Measurements from ENCODE around the gene LBHD1. TPM values are rescaled to one million over a fixed set of nuclear protein-coding genes. Genes with fewer than 3 reads are reported as not detected.

Gene LBHD1
- total RNA-seq, 1 donor from 2014 or later = 6.1 TPM

DNA sequence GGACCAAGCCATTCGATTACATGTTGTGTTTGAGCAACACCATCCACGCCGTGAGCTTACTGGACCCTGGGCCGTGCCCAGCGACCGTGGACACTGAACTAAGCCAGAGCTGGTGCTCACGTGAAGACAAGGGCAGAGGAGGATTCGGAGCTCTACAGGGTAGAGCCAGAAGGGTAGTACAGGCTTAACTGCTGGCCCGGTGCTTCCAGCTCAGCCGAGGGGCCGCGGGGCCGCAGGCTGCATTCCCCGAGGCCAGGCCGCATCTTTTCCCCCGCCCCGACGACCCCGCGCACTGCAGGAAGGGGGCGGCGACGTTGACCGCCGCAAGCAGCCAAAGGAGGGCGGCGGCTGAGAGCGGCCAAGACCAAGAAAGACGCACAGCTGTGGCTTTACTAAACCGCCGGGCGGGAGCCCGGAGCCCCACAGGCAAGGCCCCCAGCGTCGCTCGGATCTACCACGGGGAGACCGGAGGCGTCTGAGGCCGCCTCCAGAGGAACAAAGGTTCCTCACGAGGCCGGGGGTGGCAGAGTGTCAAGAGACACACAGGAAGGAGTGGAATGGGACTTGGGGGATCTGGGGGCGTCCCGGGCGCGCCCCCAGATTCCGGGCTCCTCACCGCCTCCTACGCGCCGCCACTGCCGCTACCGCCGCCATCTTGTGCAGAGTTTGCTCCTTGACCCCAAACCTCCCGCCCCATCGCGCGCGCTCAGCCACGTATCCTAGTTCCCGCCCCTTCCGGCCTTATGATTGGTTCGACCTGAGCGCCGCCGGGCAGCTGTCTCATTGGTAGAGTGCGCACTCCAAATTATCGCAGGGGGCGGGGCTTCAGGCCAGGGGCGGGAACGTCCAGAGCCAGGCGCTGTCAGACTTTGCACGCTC is 25.9 kb downstream of the LBHD1 start, which contains the start of gene GANAB:
Gene GANAB, minus strand, starts transcription at position 668 of the 879 bp plus-strand sequence. Its CDS starts 14 bp downstream, at position 654.
- peak; percentile 100 for DNase-seq
- intact Hi-C loops (cut with DNase I) = no loop called here
- Histone ChIP-seq H3K27me3 (no peaks in the 10 kb centered on the region), H3K4me1 (peaks cover 16% of the 10 kb centered on the region), H3K27ac (peak within 1 kb of the TSS; percentile 96), H3K4me3 (peak within 1 kb of the TSS; percentile 92), H3K9me3 (no peaks in the 10 kb centered on the region), H3K36me3 (peaks cover 45% of the 10 kb centered on the region)
- peak; percentile 99 for ATAC-seq
- TF ChIP-seq, protein P1, sequence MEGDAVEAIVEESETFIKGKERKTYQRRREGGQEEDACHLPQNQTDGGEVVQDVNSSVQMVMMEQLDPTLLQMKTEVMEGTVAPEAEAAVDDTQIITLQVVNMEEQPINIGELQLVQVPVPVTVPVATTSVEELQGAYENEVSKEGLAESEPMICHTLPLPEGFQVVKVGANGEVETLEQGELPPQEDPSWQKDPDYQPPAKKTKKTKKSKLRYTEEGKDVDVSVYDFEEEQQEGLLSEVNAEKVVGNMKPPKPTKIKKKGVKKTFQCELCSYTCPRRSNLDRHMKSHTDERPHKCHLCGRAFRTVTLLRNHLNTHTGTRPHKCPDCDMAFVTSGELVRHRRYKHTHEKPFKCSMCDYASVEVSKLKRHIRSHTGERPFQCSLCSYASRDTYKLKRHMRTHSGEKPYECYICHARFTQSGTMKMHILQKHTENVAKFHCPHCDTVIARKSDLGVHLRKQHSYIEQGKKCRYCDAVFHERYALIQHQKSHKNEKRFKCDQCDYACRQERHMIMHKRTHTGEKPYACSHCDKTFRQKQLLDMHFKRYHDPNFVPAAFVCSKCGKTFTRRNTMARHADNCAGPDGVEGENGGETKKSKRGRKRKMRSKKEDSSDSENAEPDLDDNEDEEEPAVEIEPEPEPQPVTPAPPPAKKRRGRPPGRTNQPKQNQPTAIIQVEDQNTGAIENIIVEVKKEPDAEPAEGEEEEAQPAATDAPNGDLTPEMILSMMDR (IDR thresholded peaks at IDR 0.05) = no peak

DNA sequence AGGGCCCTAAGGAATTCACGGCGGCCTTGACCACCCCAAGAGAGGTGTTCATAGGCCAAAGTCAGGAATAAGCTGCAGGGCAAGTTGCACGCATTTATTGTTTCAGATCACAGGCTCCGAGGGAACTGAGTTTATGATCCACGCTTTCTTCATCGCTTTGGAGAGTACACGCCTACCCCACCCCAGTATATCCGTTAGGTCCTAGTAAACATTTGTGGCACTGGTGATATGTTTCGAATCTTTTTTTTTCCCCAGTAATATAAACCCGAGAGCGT is 26.5 kb downstream of the LBHD1 start:
- intact Hi-C loops (cut with DNase I) = no loop called here
- Histone ChIP-seq H3K9me3 (no peaks in the 10 kb centered on the region), H3K27ac (peak overlapping the region; percentile 96), H3K36me3 (peaks cover 45% of the 10 kb centered on the region), H3K27me3 (no peaks in the 10 kb centered on the region), H3K4me3 (peak overlapping the region; percentile 92), H3K4me1 (peaks cover 16% of the 10 kb centered on the region)
- DNase-seq = no peak
- no peak for ATAC-seq
- TF ChIP-seq, protein P1 (IDR thresholded peaks at IDR 0.05) = no peak

DNA sequence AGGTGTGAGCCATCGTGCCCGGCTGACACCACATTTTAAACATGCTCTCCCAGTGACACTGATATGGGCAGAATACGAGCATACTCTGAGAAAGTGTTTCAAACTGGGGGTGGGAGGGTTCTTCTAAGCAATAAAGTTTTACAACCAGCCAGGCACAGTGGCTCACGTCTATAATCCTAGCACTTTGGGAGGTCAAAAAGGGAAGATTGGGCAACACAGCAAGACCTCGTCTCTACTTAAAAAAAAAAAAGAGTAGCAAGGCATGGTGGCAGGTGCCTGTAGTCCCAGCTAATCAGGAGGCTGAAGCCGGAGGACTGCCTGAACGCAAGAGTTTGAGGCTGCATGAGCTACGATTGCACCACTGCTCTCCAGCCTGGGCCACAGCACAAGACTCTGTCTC is 27.8 kb downstream of the LBHD1 start:
- H3K27me3 ChIP-seq = no peaks in the 10 kb centered on the region
- ATAC-seq (no peak), DNase-seq (no peak)
- no peak overlapping the region for H3K4me3 ChIP-seq
- intact Hi-C loops (cut with DNase I) = no loop called here
- peaks cover 16% of the 10 kb centered on the region for H3K4me1 ChIP-seq
- TF ChIP-seq, protein P1 (IDR thresholded peaks at IDR 0.05) = no peak
- H3K36me3 ChIP-seq = peaks cover 45% of the 10 kb centered on the region
- H3K9me3 ChIP-seq = no peaks in the 10 kb centered on the region
- no peak overlapping the region for H3K27ac ChIP-seq

DNA sequence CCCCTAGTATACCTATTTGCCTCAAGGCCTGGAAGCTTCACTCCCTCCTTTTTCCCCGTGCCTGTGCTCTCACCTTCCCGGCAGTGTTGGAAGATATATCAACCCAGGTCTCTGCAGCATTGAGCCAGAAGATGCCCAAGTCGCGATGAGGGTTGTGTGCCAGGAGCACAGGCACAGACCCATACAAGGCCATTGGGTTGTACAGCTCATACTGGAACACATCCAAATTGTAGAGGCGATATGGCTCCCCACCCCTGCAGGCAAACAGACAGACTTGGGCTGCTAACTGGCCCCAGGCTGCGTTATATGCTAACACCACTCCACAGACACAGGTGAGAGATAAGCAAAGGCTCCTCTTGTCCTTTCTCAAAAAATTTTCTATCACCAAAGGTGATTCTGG is 39.6 kb downstream of the LBHD1 start:
- TF ChIP-seq, protein P1 (IDR thresholded peaks at IDR 0.05) = no peak
- H3K36me3 ChIP-seq = peaks cover 99% of the 10 kb centered on the region
- H3K4me1 ChIP-seq = no peaks in the 10 kb centered on the region
- no peaks in the 10 kb centered on the region for H3K9me3 ChIP-seq
- DNase-seq (no peak), ATAC-seq (no peak)
- H3K27ac ChIP-seq = no peak overlapping the region
- intact Hi-C loops (cut with DNase I) = no loop called here
- no peaks in the 10 kb centered on the region for H3K27me3 ChIP-seq
- no peak overlapping the region for H3K4me3 ChIP-seq

DNA sequence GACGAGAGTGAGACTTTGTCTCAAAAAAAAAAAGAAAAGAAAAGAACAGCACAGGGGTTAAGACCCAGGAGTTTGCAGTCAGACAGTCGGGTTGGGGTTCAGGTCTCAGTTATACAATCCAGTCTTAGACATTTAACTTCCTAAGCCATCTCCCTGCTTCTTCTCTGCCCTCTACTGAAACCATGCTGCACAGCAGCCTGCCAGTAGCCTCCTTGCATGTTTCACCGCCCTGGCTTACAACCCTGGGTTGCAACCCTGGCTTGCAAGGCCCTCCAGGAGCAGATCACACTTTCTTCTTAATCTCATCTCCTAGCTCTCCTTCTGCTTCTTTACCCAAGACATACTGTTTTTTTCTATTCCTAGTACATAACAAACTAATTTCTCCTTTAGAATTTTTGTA is 44.4 kb downstream of the LBHD1 start:
- peaks cover under 1% of the 10 kb centered on the region for H3K4me1 ChIP-seq
- DNase-seq (no peak), ATAC-seq (no peak)
- H3K9me3 ChIP-seq = no peaks in the 10 kb centered on the region
- H3K4me3 ChIP-seq = no peak overlapping the region
- H3K36me3 ChIP-seq = peaks cover 76% of the 10 kb centered on the region
- intact Hi-C loops (cut with DNase I) = no loop called here
- no peak overlapping the region for H3K27ac ChIP-seq
- H3K27me3 ChIP-seq = no peaks in the 10 kb centered on the region
- TF ChIP-seq, protein P1 (IDR thresholded peaks at IDR 0.05) = no peak
